HG03354 (cell line): ENCODE measurements around the gene SLC19A1.
"Not testable (repeated sequence)": the region's sequence is repeated elsewhere in the genome, so short reads cannot be mapped to it uniquely, and the experiment has no call there.

Source experiments
- ATAC-seq: cut with Tn5 transposase; IDR thresholded peaks from one replicate; pipeline ENCODE4 v1.9.1; 2021; ENCODE audit warnings: mild to moderate bottlenecking; ENCODE audit not compliant: unreplicated experiment, poor library complexity, severe bottlenecking

SLC19A1 gene

DNA sequence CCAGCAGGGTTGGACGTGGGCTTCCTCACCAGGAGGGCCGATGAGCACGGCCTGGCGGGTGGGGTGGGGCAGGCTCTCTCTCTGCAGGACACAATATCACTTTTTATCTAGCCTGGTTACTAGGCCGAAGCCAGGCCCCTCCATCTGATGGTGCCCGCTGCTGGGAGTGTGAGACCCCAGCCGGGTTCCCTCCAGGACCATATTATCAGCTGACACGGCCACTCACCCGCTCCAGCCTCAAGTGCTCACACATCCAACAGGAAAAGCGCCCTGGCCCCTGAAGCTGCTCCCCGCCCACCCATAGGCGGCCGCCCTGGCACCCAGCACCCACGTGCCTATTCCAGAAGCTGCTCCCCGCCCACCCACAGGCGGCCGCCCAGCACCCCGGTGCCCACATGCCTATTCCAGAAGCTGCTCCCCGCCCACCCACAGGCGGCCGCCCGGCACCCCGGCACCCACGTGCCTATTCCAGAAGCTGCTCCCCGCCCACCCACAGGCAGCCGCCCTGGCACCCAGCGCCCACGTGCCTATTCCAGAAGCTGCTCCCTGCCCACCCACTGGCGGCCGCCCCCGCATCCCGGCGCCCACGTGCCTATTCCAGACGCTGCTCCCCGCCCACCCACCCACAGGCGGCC is 5.0 kb downstream of the SLC19A1 start:
- ATAC-seq, result no peak

DNA sequence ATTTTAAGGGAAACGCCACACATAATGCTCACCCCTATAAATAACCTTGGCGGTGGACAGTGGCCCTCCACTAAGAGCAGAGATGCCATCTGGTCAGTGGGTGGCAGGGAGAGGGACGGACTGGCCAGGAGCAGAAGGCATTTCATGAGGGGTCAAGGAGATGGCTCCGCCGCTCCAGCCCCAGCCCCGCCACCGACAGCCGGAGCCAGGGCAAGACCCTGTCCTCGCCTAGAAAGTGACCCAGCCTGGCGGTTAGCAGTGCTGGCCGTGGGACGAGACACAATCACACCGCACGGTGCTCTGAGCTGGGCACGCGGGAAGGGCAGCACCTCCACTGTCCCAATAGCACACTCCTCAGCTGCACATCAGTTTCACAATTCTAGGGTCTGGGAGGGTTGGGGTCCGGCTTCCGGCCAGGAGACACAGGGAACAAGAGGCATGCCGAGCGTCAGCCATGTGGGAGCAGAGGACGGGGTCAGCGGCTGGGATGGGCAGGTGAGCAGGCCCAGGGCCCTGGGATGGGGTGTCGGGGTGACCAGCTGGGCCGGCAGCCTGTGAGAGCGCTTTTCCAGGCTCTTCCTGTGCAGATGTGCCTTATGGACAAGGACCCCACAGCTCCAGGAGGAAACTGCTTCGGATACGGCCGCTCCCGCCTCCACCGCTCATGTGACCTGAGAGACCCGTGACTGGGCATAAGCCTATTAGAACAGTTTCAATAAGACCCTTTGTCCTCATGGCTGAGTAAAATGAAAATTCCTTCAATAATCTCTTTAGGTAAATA is 5.7 kb downstream of the SLC19A1 start:
- no peak for ATAC-seq

DNA sequence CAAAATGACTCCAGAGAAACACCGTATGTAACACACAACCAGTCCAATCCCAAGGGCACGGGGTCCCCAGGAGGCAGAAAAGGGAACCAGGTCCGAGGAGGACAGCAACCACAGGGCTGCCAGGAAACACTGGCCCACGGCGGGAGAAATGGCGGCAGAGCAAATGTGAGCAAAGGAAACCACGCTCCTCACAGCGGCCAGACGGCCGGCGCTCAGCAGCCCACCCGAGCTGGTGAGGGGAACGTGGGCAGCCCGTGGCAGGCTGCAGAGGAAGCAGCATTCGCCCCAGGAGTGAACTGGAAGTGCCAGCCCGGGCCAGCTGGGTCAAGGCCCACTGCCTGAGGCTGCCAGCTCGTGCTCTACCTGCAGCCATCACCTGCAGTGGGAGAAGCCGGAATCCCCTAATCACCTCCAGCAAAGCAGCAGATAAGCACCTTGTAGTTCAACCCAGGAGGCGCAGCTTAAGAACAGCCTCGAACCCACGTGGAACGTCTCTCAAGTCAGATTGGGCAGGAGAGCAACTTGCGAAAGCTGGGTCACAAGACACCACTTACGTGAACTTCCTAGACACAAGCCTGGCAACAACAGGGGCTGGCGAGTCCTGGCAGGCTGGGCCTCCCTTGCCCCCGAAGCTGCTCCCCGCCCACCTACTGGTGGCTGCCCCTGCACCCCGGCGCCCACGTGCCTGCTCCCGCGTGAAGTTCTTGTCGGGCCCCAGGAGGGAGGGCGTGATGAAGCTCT is 6.7 kb downstream of the SLC19A1 start:
- no peak for ATAC-seq

GRCh38 chr21:45534636-45535331 is 7.5 kb downstream of the SLC19A1 start:
- no peak for ATAC-seq

GRCh38 chr21:45533846-45534635 is 8.2 kb downstream of the SLC19A1 start:
- ATAC-seq, result no peak

GRCh38 chr21:45533361-45533845 is 8.8 kb downstream of the SLC19A1 start:
- ATAC-seq, result no peak

- ATAC-seq, result no peak
Measured at GRCh38 chr21:45532826-45533360, 9.3 kb downstream of the SLC19A1 start.

- ATAC-seq, result no peak
Measured at GRCh38 chr21:45531393-45532215, 10.6 kb downstream of the SLC19A1 start.

DNA sequence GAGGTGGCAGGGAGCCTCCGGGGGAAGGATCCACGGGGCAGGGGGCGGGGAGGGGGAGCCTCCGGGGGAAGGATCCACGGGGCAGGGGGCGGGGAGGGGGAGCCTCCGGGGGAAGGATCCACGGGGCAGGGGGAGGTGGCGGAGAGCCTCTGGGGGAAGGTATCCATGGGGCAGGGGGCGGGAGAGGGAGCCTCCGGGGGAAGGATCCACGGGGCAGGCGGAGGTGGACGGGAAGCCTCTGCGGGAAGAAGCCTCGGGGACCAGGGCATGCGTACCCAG is 11.2 kb downstream of the SLC19A1 start:
- not testable (repeated sequence) for ATAC-seq

DNA sequence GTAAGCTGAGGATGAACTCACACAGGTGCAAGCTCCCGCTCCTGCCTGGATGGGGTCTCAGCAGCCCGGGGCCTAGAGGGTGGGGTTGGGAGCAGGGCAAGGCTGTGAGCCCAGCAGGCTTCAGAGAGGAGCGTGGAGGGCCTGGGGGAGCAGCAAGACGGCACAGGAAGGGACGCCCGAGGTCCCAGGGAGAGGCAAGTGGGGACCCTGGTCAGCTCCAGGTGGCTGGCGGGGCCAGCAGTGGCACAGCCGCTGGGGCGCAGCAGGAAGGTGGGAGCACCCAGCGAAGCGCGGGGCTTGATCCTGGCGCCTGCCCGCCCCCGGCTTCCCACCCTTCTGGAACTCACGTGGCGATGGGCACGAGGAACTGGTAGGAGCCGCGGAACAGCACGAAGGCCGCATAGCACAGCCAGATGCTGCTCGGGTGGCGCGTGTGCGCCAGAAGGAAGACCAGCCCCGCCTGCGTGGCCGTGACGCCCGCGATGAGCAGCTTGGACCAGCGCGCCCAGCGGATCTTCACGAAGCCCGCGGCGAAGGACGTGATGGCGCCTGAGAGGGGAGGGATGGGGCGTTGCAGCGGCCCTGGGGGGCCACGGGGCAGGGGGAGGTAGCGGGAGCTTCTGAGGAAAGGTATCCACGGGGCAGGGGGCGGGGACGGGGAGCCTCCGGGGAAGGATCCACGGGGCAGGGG is 11.7 kb downstream of the SLC19A1 start:
- no peak for ATAC-seq

GRCh38 chr21:45529785-45530422 is 12.3 kb downstream of the SLC19A1 start:
- no peak for ATAC-seq

DNA sequence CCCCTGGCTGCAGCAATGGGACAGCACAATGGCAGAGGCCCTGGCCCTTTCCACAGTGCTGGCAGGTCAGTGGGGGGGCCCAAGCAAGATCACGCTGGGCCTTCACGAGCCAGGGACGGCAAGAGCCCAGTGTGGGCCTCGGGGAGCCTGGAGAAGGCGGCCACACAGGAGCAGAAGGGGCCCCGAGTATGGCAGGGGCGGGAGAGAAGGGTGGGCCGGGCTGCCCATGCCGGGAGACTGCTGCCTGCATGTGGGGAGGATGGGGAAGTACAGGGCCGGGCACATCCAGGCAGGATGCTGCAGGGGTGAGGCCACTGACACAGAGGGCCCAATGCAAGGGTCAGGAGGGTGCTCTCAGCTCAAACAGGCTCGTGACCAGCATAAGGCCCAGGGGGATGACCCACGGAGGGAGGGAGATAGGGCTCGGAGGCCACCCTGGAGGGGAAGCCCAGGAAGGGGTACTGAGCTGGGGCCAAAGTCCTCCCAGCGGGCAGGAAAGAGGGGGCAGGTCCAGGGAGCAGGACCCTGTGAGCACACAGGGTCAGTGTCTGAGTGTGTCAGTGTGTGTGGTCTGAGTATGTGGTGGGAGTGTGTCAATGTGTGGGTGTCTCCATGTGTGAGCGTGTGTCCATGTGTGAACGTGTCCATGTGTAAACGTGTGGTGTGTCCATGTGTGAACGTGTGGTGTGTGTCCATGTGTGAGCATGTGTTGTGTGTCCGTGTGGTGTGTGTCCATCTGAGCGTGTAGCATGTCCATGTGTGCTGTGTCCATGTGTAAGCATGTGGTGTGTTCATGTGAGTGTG is 13.1 kb downstream of the SLC19A1 start:
- ATAC-seq, result no peak

GRCh38 chr21:45528028-45528705 is 14.1 kb downstream of the SLC19A1 start:
- ATAC-seq, result no peak

DNA sequence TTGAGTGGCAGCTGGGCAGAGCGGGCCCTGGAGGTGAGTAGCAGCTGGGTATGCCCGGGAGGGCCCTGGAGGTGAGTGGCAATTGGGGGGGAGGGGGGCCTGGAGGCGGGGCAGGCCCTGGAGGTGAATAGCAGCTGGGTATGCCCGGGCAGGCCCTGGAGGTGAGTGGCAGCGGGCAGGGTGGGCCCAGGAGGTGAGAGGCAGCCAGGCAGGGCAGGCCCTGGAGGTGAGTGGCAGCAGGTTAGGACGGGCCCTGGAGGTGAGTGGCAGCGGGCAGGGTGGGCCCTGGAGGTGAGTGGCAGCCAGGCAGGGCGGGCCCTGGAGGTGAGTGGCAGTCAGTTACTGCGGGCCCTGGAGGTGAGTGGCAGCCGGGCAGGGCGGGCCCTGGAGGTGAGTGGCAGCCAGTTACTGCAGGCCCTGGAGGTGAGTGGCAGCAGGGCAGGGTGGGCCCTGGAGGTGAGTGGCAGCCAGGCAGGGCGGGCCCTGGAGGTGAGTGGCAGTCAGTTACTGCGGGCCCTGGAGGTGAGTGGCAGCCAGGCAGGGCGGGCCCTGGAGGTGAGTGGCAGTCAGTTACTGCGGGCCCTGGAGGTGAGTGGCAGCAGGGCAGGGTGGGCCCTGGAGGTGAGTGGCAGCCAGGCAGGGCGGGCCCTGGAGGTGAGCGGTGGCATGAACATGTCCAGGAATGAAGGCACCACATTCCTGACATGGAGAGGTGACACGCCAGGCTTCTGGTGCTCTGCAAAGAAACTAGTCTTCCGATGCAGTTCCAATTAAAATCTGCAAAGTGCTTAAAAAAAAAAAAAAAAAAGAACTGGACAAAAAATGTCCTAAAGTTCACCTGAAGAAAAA is 14.9 kb downstream of the SLC19A1 start:
- ATAC-seq, result not testable (repeated sequence)

DNA sequence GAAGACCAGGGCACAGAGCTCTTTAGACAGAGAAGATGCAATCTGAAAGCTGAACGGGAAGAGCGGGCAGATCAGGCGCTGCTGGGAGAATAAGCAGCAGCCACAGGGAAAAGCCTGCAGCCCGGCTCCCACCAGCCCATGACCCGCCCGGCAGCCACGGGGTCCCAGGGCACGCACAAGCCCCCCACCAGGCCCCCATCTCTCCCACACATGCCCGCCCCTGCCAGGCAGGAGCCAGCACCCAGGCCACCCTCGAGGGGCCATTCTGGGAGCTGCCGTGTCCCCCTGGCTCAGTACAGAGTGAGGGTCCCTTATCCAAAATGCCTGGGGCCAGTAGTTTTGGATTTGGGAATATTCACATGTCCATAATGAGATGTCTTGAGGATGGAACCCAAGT is 16.3 kb downstream of the SLC19A1 start:
- no peak for ATAC-seq
